ENCODE results near the gene F2RL3. TPM values are rescaled to one million over a fixed set of nuclear protein-coding genes. Genes with fewer than 3 reads are reported as not detected.

Gene F2RL3
- total and polyA plus RNA-seq, 9 of the 15 experiments (the other 6 are each of a cell fraction or from before 2014, with no cell fraction given): 1.4 to 27.6 (median 11.9) TPM

DNA sequence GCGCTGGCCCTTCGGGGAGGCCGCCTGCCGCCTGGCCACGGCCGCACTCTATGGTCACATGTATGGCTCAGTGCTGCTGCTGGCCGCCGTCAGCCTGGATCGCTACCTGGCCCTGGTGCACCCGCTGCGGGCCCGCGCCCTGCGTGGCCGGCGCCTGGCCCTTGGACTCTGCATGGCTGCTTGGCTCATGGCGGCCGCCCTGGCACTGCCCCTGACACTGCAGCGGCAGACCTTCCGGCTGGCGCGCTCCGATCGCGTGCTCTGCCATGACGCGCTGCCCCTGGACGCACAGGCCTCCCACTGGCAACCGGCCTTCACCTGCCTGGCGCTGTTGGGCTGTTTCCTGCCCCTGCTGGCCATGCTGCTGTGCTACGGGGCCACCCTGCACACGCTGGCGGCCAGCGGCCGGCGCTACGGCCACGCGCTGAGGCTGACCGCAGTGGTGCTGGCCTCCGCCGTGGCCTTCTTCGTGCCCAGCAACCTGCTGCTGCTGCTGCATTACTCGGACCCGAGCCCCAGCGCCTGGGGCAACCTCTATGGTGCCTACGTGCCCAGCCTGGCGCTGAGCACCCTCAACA, 1.2 kb downstream of the F2RL3 start (continued):
- TF ChIP-seq, protein P1, sequence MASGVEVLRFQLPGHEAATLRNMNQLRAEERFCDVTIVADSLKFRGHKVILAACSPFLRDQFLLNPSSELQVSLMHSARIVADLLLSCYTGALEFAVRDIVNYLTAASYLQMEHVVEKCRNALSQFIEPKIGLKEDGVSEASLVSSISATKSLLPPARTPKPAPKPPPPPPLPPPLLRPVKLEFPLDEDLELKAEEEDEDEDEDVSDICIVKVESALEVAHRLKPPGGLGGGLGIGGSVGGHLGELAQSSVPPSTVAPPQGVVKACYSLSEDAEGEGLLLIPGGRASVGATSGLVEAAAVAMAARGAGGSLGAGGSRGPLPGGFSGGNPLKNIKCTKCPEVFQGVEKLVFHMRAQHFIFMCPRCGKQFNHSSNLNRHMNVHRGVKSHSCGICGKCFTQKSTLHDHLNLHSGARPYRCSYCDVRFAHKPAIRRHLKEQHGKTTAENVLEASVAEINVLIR (CRISPR knock-in tag; IDR thresholded peaks at IDR 0.05): peak; percentile 41; the same call in 1 of the 2 replicates
- TF ChIP-seq ZNF707 (CRISPR knock-in tag; conservative IDR thresholded peaks at IDR 0.05) (0 out of 2 replicates have a peak, but pooled peaks have one; percentile 49), CHD4 (IDR thresholded peaks at IDR 0.05; ENCODE audit: insufficient read depth, insufficient replicate concordance, low read depth, low read length, poor library complexity, severe bottlenecking) (no peak)
- TF ChIP-seq, protein P2, sequence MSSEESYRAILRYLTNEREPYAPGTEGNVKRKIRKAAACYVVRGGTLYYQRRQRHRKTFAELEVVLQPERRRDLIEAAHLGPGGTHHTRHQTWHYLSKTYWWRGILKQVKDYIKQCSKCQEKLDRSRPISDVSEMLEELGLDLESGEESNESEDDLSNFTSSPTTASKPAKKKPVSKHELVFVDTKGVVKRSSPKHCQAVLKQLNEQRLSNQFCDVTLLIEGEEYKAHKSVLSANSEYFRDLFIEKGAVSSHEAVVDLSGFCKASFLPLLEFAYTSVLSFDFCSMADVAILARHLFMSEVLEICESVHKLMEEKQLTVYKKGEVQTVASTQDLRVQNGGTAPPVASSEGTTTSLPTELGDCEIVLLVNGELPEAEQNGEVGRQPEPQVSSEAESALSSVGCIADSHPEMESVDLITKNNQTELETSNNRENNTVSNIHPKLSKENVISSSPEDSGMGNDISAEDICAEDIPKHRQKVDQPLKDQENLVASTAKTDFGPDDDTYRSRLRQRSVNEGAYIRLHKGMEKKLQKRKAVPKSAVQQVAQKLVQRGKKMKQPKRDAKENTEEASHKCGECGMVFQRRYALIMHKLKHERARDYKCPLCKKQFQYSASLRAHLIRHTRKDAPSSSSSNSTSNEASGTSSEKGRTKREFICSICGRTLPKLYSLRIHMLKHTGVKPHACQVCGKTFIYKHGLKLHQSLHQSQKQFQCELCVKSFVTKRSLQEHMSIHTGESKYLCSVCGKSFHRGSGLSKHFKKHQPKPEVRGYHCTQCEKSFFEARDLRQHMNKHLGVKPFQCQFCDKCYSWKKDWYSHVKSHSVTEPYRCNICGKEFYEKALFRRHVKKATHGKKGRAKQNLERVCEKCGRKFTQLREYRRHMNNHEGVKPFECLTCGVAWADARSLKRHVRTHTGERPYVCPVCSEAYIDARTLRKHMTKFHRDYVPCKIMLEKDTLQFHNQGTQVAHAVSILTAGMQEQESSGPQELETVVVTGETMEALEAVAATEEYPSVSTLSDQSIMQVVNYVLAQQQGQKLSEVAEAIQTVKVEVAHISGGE (CRISPR knock-in tag; IDR thresholded peaks at IDR 0.05): no peak
- TF ChIP-seq, protein P3, sequence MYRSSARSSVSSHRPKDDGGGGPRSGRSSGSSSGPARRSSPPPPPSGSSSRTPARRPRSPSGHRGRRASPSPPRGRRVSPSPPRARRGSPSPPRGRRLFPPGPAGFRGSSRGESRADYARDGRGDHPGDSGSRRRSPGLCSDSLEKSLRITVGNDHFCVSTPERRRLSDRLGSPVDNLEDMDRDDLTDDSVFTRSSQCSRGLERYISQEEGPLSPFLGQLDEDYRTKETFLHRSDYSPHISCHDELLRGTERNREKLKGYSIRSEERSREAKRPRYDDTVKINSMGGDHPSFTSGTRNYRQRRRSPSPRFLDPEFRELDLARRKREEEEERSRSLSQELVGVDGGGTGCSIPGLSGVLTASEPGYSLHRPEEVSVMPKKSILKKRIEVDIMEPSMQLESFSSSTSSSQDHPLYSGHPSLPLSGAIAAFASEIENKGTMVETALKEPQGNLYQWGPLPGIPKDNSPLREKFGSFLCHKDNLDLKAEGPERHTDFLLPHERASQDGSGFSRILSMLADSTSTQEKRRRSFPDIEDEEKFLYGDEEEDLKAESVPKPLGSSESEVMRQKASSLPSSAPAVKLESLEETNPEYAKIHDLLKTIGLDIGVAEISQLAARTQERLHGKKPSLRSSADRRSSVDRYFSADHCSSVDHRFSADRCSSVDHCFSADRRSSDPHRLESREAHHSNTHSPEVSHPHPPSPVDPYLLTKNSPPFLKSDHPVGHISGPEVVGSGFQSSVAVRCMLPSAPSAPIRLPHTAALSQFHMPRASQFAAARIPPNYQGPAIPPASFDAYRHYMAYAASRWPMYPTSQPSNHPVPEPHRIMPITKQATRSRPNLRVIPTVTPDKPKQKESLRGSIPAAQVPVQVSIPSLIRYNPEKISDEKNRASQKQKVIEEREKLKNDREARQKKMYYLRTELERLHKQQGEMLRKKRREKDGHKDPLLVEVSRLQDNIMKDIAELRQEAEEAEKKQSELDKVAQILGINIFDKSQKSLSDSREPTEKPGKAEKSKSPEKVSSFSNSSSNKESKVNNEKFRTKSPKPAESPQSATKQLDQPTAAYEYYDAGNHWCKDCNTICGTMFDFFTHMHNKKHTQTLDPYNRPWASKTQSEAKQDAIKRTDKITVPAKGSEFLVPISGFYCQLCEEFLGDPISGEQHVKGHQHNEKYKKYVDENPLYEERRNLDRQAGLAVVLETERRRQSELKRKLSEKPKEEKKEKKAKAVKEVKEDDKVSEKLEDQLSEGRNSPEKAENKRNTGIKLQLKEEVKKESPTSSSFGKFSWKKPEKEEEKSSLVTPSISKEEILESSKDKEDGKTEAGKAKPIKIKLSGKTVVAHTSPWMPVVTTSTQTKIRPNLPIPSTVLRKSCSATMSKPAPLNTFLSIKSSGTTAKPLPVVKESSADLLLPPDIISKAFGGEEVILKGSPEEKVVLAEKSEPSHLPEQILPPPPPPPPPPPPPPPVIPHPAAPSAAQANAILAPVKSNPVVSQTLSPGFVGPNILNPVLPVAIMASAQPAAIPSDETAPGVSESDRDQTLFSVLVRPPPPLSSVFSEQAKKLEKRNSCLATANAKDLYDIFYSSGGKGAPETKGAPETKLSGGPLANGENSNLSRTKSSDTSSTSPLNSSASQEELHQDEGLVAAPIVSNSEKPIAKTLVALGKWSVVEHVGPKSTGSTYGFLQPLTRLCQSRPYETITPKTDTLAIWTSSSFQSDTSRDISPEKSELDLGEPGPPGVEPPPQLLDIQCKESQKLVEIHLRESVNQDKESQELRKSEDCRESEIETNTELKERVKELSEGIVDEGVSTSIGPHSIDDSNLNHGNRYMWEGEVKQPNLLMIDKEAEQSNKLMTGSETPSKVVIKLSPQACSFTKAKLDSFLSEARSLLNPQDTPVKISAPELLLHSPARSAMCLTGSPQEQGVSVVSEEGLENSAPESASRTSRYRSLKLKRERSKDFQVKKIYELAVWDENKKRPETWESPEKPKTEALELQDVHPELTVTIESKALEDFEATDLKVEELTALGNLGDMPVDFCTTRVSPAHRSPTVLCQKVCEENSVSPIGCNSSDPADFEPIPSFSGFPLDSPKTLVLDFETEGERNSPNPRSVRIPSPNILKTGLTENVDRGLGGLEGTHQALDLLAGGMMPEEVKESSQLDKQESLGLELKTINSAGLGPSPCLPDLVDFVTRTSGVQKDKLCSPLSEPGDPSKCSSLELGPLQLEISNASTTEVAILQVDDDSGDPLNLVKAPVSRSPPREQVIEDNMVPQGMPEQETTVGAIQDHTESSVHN (IDR thresholded peaks at IDR 0.05; ENCODE audit: borderline replicate concordance in 1 of 2, low read depth in 1 of 2): no peak
- TF ChIP-seq, protein P4, sequence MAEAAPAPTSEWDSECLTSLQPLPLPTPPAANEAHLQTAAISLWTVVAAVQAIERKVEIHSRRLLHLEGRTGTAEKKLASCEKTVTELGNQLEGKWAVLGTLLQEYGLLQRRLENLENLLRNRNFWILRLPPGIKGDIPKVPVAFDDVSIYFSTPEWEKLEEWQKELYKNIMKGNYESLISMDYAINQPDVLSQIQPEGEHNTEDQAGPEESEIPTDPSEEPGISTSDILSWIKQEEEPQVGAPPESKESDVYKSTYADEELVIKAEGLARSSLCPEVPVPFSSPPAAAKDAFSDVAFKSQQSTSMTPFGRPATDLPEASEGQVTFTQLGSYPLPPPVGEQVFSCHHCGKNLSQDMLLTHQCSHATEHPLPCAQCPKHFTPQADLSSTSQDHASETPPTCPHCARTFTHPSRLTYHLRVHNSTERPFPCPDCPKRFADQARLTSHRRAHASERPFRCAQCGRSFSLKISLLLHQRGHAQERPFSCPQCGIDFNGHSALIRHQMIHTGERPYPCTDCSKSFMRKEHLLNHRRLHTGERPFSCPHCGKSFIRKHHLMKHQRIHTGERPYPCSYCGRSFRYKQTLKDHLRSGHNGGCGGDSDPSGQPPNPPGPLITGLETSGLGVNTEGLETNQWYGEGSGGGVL (CRISPR knock-in tag; IDR thresholded peaks at IDR 0.05): no peak
- TF ChIP-seq, protein P5, sequence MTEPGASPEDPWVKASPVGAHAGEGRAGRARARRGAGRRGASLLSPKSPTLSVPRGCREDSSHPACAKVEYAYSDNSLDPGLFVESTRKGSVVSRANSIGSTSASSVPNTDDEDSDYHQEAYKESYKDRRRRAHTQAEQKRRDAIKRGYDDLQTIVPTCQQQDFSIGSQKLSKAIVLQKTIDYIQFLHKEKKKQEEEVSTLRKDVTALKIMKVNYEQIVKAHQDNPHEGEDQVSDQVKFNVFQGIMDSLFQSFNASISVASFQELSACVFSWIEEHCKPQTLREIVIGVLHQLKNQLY (CRISPR knock-in tag; conservative IDR thresholded peaks at IDR 0.05): peak in 1 of 2 experiments; percentile 71; a peak in 1 of 4 replicates
